GM13976 (cell line): Measurements from ENCODE around the gene AIPL1.
"Not testable (repeated sequence)": the region's sequence is repeated elsewhere in the genome, so short reads cannot be mapped to it uniquely, and the experiment has no call there.

ENCODE experiments used
- DNase-seq: peaks from one replicate; pipeline ENCODE4 v3.0.0; 2012; ENCODE audit warnings: low spot score
- CTCF ChIP-seq: IDR thresholded peaks from 2 replicates; pipeline ENCODE4 v1.5.1; 2012; ENCODE audit warnings: borderline replicate concordance, mild to moderate bottlenecking; ENCODE audit not compliant: insufficient read depth; ENCODE audit errors: extremely low read depth, missing control alignments, control extremely low read depth
- in situ Hi-C: fragments of 300-500 bp; cut with MboI; formaldehyde crosslinking; loops from one replicate; pipeline ENCODE4 v1.12.0; 2022; ENCODE audit warnings: low sequenced_read_pairs, mixed read lengths, inconsistent platforms; ENCODE audit not compliant: unreplicated experiment

The AIPL1 gene

DNA sequence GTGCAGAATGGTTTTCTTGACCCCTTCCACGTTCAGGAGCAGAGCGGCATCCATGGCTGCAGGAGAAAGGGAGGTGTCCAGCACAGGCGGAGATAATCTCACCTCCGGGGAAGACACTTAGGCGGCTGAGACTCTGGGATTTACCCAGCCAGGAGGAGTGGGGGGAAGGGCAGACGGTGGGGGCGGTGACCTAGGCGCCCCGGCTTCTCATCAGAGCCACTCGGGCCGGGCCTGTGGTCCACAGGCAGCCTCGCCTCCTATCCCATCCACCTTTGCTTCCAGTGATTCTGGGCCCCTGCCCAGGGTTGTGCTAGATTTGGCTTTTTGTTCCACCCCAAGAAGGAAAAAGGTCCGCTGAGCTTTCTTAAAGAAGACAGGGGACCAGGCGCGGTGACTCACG lies at the start of gene AIPL1:
TSS of gene AIPL1 (minus strand) at position 71 of the 400 bp plus-strand sequence. CDS start at position 54, 17 bp downstream.
- no peak for TF ChIP-seq CTCF
- no peak for DNase-seq
- in situ Hi-C loops = no loop called here

DNA sequence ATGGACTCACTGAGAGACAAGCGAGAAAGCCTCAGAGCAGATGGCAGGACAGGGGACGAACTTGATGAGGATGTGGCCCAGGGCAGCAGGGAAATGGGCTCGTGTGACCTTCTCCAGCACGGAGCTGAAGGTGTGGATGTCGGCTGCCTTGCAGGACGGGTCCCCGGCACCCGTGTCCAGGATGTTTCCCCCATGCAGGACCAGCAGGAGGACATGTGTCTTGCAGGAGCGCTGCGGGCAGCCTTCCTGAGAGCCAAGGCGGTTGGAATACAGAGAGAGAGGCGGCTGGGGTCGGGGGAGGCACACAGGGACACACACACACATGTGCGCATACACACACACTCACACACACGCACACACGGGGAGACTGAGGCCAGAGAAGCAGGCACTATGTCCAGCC lies 48.6 kb upstream of the AIPL1 start:
- in situ Hi-C loops = no loop called here
- no peak for DNase-seq
- TF ChIP-seq CTCF = no peak

DNA sequence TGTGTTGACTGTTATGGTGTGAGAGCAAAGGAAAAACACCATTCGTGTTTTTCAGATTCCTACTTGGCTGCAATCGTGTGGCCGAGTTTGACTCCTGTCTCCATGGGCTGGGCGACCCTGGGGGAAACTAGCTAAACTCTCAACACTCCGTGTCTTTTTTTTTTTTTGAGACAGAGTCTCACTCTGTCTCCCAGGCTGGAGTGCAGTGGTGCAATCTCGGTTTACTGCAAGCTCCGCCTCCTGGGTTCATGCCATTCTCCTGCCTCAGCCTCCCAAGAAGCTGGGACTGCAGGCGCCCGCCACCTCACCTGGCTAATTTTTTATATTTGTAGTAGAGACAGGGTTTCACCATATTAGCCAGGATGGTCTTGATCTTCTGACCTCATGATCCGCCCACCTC lies 47.9 kb upstream of the AIPL1 start:
- in situ Hi-C loops, DNase-seq: not testable (repeated sequence)

DNA sequence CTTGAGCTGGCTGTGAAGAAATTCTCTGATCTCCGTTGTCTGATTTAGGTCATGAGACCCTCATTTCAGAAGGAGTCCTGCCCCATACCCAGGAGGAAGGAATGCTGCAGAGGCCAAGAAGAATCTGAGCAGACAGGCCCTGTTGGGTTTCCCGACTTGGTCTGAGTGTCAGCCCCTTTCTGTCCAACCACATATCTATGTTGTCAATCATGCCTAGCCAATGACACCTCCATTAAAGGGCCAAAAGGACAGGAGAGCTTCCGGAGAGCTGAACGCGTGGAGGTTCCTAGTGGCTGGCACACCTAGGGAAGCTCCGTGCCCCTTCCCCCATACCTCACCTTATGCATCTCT lies 47.2 kb upstream of the AIPL1 start:
- in situ Hi-C loops = no loop called here
- TF ChIP-seq CTCF = no peak
- no peak for DNase-seq

DNA sequence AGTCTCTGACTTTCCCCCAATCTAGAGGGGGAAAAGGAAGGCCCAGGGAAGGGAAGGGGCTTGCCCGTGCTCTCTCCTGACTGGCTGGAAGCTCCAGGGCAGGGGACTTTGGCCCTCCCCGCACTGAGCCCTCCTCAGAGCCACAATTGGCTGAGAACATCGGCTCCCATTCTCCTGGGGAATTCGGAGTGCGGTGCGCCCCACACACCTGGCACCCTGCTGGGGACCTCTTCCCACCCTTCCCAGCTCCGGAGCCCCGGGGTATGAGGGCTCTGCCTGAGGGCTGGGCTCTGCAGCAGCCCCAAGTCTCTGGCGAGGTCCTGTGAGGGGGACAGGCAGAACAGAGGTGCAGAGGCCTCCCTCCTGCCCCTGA lies 45.4 kb upstream of the AIPL1 start:
- no peak for TF ChIP-seq CTCF
- DNase-seq = peak; percentile 30
- in situ Hi-C loops = no loop called here

- in situ Hi-C loops = no loop called here
- no peak for TF ChIP-seq CTCF
- DNase-seq = peak; percentile 26
These were observed 44.8 kb upstream of the AIPL1 start for GRCh38 chr17:6479622-6480302.

- in situ Hi-C loops = no loop called here
- no peak for DNase-seq
- TF ChIP-seq CTCF = no peak
These were observed 43.6 kb upstream of the AIPL1 start for GRCh38 chr17:6478486-6478885.
